Natural killer cell (primary cell): ENCODE measurements around the gene SRSF2. TPM values are rescaled to one million over a fixed set of nuclear protein-coding genes. Genes with fewer than 3 reads are reported as not detected.

Experiments used
- ATAC-seq, 3 donors: fragments of 150-1000 bp in 2 of 3; fragments of 200-7000 bp in 1 of 3; cut with Tn5 transposase; 1 replicate in 1 of 3; 2 replicates in 2 of 3; pipeline ENCODE4 v1.10.0; 2021; ENCODE audit warnings: mild to moderate bottlenecking in 2 of 3, moderate library complexity in 2 of 3
- DNase-seq, 2 donors: peaks; one replicate each; pipeline versions ENCODE4 v3.0.0 to v3.0.0-alpha.2; 2013 to 2021; ENCODE audit warnings: mixed read lengths in 1 of 2
- H3K27ac ChIP-seq: one replicate; pipeline ENCODE4 v1.5.1; 2013; ENCODE audit warnings: mild to moderate bottlenecking, low read length
- H3K27me3 ChIP-seq: one replicate; pipeline ENCODE4 v1.6.1; 2013; ENCODE audit warnings: low read length; ENCODE audit not compliant: control insufficient read depth, insufficient read depth
- H3K36me3 ChIP-seq: one replicate; pipeline ENCODE4 v1.6.1; 2013; ENCODE audit warnings: low read length; ENCODE audit not compliant: control insufficient read depth, insufficient read depth
- H3K4me1 ChIP-seq: one replicate; pipeline ENCODE4 v1.6.1; 2013; ENCODE audit warnings: low read length; ENCODE audit not compliant: control insufficient read depth, insufficient read depth
- H3K4me3 ChIP-seq: one replicate; pipeline ENCODE4 v1.5.1; 2013; ENCODE audit warnings: low read length
- H3K9me3 ChIP-seq: one replicate; pipeline ENCODE4 v1.6.1; 2013; ENCODE audit warnings: low read length; ENCODE audit not compliant: control insufficient read depth, insufficient read depth
- H3K27ac Mint-ChIP-seq, 2 donors: one replicate each; pipeline ENCODE4 v1.8.0; 2022; ENCODE audit warnings: mild to moderate bottlenecking in 2 of 2, mixed read lengths in 2 of 2, moderate library complexity in 1 of 2
- H3K27me3 Mint-ChIP-seq, 2 donors: one replicate each; pipeline ENCODE4 v1.8.0; 2022; ENCODE audit warnings: low read depth in 2 of 2, mixed read lengths in 2 of 2
- H3K36me3 Mint-ChIP-seq: one replicate; pipeline ENCODE4 v1.8.0; 2022; ENCODE audit warnings: mixed read lengths
- H3K4me1 Mint-ChIP-seq, 2 donors: one replicate each; pipeline ENCODE4 v1.8.0; 2022; ENCODE audit warnings: mixed read lengths in 2 of 2
- H3K4me3 Mint-ChIP-seq: one replicate; pipeline ENCODE4 v1.8.0; 2022; ENCODE audit warnings: mild to moderate bottlenecking, moderate library complexity, mixed read lengths
- H3K9me3 Mint-ChIP-seq, 2 donors: one replicate each; pipeline ENCODE4 v1.8.0; 2022; ENCODE audit warnings: mixed read lengths in 2 of 2
- CTCF ChIP-seq: fragments of 200-600 bp; IDR thresholded peaks from one replicate; pipeline ENCODE4 v1.8.0; 2022; ENCODE audit warnings: antibody characterized with exemption
- WGBS: methylation state at CpG from one replicate; pipeline ENCODE4 v1.1.7; 2013; ENCODE audit warnings: missing lambda C conversion rate; ENCODE audit not compliant: insufficient coverage; 5-methylcytosine and 5-hydroxymethylcytosine counted together
- intact Hi-C: fragments of 100-400 bp; cut with micrococcal nuclease; formaldehyde crosslinking; loops from one replicate; pipeline ENCODE4 v1.14.2; 2022
- total RNA-seq, 4 donors: library from RNA; stranded (reverse); fragments of 120-200 nt in 1 of 4; gene quantifications; one replicate each; pipeline versions ENCODE4 v1.2.3 to v1.2.4, GENCODE V29; 2013 to 2022

SRSF2 gene
- total RNA-seq, 3 donors from 2014 or later (not counting 1 experiment from before 2014, with no cell fraction given), result 402 to 548 (median 503) TPM

GRCh38 chr17:76704805-76705204 is 32.3 kb downstream of the SRSF2 start:
- 53% methylated on average over 4 of the region's 4 CpGs for WGBS

GRCh38 chr17:76702941-76703637 is 34.0 kb downstream of the SRSF2 start:
- ATAC-seq (no peak), DNase-seq (no peak)
- Histone ChIP-seq H3K27me3 (no peaks in the 10 kb centered on the region), H3K4me3 (no peak overlapping the region), H3K27ac (no peak overlapping the region), H3K36me3 (no peaks in the 10 kb centered on the region), H3K9me3 (no peaks in the 10 kb centered on the region), H3K4me1 (peaks cover 22% of the 10 kb centered on the region)
- Mint-ChIP-seq H3K4me3 (no peak overlapping the region), H3K4me1 (peaks cover 0 to 42% of the 10 kb centered on the region in 2 donors), H3K36me3 (no peaks in the 10 kb centered on the region), H3K27me3 (no peaks in the 10 kb centered on the region), H3K27ac (no peak overlapping the region), H3K9me3 (no peaks in the 10 kb centered on the region)
- TF ChIP-seq CTCF, result no peak
- WGBS, result 98% methylated on average over 10 of the region's 10 CpGs
- intact Hi-C loops, result no loop called here

More at GRCh38 chr17:76704805-76705204, 32.3 kb downstream of the SRSF2 start:
- Mint-ChIP-seq H3K4me3 (no peak overlapping the region), H3K4me1 (peaks cover 0 to 50% of the 10 kb centered on the region in 2 donors), H3K36me3 (no peaks in the 10 kb centered on the region), H3K27me3 (no peaks in the 10 kb centered on the region), H3K9me3 (no peaks in the 10 kb centered on the region), H3K27ac (no peak overlapping the region)
- H3K9me3 ChIP-seq, result no peaks in the 10 kb centered on the region
- no peaks in the 10 kb centered on the region for H3K27me3 ChIP-seq
- H3K4me3 ChIP-seq, result no peak overlapping the region
- H3K4me1 ChIP-seq, result peaks cover 25% of the 10 kb centered on the region
- no peak for ATAC-seq
- no peak for TF ChIP-seq CTCF
- H3K27ac ChIP-seq, result no peak overlapping the region
- DNase-seq, result no peak
- intact Hi-C loops, result no loop called here
- no peaks in the 10 kb centered on the region for H3K36me3 ChIP-seq

GRCh38 chr17:76702076-76702475 is 35.1 kb downstream of the SRSF2 start:
- TF ChIP-seq CTCF, result no peak
- Histone ChIP-seq H3K4me3 (no peak overlapping the region), H3K36me3 (no peaks in the 10 kb centered on the region), H3K9me3 (no peaks in the 10 kb centered on the region), H3K4me1 (peaks cover 25% of the 10 kb centered on the region), H3K27me3 (no peaks in the 10 kb centered on the region), H3K27ac (no peak overlapping the region)
- Mint-ChIP-seq H3K4me1 (peaks cover 0 to 35% of the 10 kb centered on the region in 2 donors), H3K27me3 (no peaks in the 10 kb centered on the region), H3K36me3 (no peaks in the 10 kb centered on the region), H3K27ac (no peak overlapping the region), H3K4me3 (no peak overlapping the region), H3K9me3 (no peaks in the 10 kb centered on the region)
- 20% methylated on average over 1 of the region's 2 CpGs for WGBS
- ATAC-seq, result no peak
- DNase-seq, result no peak
- intact Hi-C loops, result no loop called here

- 95% methylated on average over 11 of the region's 11 CpGs for WGBS
- Histone ChIP-seq H3K4me1 (peaks cover 25% of the 10 kb centered on the region), H3K27me3 (no peaks in the 10 kb centered on the region), H3K4me3 (no peak overlapping the region), H3K9me3 (no peaks in the 10 kb centered on the region), H3K27ac (no peak overlapping the region), H3K36me3 (no peaks in the 10 kb centered on the region)
- Mint-ChIP-seq H3K9me3 (no peaks in the 10 kb centered on the region), H3K36me3 (no peaks in the 10 kb centered on the region), H3K4me1 (peaks cover 0 to 34% of the 10 kb centered on the region in 2 donors), H3K27me3 (no peaks in the 10 kb centered on the region), H3K4me3 (no peak overlapping the region), H3K27ac (no peak overlapping the region)
- intact Hi-C loops, result no loop called here
- ATAC-seq, result no peak
- no peak for TF ChIP-seq CTCF
- DNase-seq, result no peak
Measured at GRCh38 chr17:76701471-76701967, 35.6 kb downstream of the SRSF2 start.
